Measurements from ENCODE around the gene LRFN2.

LRFN2 gene

DNA sequence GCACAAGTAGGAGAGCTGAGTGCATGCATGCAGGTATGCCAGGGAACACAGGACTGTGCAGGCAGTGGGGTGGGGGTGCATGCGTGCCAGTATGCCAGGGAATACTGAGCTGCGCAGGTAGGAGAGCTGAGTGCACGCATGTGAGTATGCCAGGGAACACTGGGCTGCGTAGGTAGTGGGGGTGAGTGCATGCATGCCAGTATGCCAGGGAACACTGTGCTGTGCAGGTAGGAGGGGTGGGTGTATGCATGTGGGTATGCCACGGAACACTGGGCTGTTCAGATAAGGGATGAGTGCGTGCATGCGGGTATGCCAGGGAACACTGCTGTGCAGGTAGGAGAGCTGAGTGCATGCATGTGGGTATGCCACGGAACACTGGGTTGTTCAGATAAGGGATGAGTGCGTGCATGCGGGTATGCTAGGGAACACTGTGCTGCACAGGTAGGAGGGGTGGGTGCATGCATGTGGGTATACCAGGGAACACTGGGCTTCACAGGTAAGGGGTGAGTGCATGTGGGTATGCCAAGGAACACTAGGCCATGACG is 77.4 kb downstream of the LRFN2 start:
- no peak for DNase-seq (ENCODE audit: extremely low read depth, low read depth)
- TF ChIP-seq, protein P1, sequence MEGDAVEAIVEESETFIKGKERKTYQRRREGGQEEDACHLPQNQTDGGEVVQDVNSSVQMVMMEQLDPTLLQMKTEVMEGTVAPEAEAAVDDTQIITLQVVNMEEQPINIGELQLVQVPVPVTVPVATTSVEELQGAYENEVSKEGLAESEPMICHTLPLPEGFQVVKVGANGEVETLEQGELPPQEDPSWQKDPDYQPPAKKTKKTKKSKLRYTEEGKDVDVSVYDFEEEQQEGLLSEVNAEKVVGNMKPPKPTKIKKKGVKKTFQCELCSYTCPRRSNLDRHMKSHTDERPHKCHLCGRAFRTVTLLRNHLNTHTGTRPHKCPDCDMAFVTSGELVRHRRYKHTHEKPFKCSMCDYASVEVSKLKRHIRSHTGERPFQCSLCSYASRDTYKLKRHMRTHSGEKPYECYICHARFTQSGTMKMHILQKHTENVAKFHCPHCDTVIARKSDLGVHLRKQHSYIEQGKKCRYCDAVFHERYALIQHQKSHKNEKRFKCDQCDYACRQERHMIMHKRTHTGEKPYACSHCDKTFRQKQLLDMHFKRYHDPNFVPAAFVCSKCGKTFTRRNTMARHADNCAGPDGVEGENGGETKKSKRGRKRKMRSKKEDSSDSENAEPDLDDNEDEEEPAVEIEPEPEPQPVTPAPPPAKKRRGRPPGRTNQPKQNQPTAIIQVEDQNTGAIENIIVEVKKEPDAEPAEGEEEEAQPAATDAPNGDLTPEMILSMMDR (IDR thresholded peaks at IDR 0.05; ENCODE audit: low read depth, low read length) = no peak

DNA sequence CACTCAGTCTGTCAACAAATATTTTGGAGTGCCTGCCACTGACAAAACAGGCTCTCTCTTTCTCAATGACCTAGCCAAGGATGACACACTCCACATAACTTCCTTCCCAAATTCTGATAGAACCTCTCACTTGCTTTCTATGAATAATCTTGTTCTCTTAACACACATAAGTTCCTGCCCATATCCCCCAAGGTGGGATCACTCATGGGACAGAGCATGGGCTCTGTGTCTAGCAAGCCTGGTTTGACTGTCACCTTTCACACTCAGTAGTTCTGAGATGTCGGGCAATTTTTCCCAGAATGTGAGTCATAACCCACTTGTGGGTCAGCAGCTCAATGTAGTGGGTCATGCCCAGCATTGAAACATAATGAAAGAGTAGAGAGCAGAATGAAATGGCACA is 78.1 kb downstream of the LRFN2 start:
- TF ChIP-seq, protein P1 (IDR thresholded peaks at IDR 0.05; ENCODE audit: low read depth, low read length) = no peak
- no peak for DNase-seq (ENCODE audit: extremely low read depth, low read depth)

DNA sequence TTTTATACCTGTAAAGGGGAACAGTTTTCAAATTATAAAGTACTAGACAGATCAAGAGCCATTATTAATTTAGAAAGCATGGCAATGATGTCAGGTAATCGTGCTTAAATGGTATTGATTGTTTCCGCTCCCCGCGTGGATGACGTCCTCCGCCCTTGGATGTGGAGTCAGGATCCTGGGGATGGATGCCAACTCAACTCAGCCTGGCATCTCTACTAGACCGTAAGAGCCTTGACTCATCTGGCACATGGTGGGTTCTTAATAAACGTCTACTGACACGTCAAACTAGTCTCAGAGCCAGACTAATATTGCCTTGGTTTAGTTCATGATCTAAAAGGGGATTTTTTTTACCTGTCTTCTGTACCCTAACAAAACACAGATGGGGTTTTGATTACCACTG is 80.2 kb downstream of the LRFN2 start:
- no peak for DNase-seq (ENCODE audit: extremely low read depth, low read depth)
- TF ChIP-seq, protein P1 (IDR thresholded peaks at IDR 0.05; ENCODE audit: low read depth, low read length) = no peak

DNA sequence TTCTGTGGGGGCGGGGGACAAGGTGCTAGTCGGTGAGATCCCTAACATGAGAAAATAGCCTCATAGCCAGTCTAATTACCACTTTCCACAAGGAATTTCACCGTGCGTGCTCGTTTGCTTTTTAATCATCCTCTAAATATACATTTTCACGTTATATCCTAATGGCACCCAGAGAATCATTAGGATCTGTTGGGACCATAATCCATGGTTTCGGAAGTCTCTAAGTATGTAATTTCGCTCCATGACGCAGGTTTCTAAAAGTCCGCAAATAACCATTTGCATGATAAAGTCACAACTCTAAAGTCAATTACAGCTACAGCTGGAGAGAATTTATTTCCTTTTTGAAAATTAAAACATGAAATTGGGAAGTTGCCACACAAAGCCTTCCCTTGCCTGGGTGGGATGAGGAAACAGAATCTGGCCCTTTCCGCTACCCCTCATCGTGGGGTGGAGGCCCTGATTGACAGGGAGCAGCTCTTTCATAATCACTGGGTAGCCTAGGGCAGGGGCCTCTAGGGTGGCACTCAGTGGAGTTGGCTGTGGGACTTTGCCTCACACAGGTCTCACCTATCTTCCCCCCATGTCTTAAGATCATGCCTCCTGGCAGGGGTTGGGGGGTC is 81.9 kb downstream of the LRFN2 start:
- TF ChIP-seq, protein P1 (IDR thresholded peaks at IDR 0.05; ENCODE audit: low read depth, low read length) = no peak

DNA sequence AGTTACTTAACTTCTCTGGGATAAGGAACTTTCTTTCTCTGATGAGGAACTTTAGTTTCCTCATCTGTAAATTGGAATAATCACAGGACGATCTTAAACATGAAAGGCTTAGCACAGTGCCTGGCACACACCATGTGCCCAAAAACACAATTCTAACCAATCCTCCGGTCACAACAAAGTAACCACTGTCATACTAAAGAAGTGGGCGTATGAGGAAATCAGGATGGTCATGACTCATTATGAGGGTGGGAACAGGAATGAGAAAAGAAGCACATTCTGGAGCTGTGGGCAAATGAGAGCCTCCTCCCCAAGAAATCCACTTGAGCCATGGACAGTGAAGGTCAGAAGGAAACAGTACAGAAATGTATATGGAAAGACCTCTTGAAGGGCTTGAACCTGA is 82.9 kb downstream of the LRFN2 start:
- no peak for DNase-seq (ENCODE audit: extremely low read depth, low read depth)
- TF ChIP-seq, protein P1 (IDR thresholded peaks at IDR 0.05; ENCODE audit: low read depth, low read length) = no peak

More for the DNA sequence above, 81.9 kb downstream of the LRFN2 start:
- DNase-seq (ENCODE audit: extremely low read depth, low read depth) = no peak

DNA sequence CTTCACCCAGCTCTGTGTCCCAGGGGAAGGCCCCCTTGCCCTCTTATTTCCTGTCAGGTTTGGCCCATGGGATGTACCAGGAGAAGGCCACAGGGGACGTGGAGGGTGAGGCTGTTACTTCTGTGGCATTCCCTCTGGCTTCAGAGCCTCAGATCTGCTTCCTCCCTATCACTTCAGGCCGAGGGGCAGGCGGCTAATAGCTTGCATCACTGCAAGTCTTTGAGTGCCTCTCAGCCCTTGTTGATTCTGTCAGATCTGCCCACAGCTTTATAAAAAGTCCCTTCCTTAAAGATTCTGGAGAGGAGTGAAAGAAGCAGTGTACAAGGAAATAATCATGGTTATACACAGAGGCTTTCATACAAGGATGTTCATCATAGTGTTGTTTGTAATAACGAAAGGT is 86.9 kb downstream of the LRFN2 start:
- TF ChIP-seq, protein P1 (IDR thresholded peaks at IDR 0.05; ENCODE audit: low read depth, low read length) = no peak
- no peak for DNase-seq (ENCODE audit: extremely low read depth, low read depth)

DNA sequence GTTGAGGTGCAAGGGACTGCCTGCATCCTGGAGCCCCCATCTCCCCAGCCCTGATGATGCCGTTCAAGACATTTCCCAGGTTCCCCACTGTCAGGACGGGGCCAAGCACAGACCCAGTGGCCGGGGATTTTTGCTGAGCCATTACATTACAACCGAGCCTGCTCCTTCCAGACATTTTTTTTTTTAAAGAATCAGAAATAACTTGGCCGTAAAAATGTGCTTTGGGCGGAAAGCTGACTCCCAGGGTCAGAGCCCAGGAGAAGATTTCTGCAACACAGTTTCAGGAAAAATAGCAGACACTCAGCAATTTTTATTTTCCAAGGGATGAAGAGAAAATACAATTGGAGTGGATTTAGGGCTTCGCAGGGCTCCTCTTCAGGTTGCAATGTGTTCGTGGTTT is 87.9 kb downstream of the LRFN2 start:
- TF ChIP-seq, protein P1 (IDR thresholded peaks at IDR 0.05; ENCODE audit: low read depth, low read length) = no peak
- DNase-seq (ENCODE audit: extremely low read depth, low read depth) = no peak

Measured in AG09319 (cell line).